Lower lobe of right lung (tissue), 2 donors: ENCODE measurements around the gene TMUB1. TPM values are rescaled to one million over a fixed set of nuclear protein-coding genes. Genes with fewer than 3 reads are reported as not detected.
A peak's percentile ranks its signal among the peaks of the same experiment; 100 is the strongest.

Experiments used
- ATAC-seq, 2 donors: fragments of 200-7000 bp; cut with Tn5 transposase; one replicate each; pipeline ENCODE4 v1.9.1; 2020 to 2022; ENCODE audit warnings: mild to moderate bottlenecking in 2 of 2, moderate library complexity in 2 of 2
- DNase-seq: peaks from one replicate; pipeline ENCODE4 v3.0.0-alpha.2; 2020
- H3K27ac ChIP-seq: fragments of 200-600 bp; one replicate; pipeline ENCODE4 v1.8.0; 2022
- H3K27me3 ChIP-seq: fragments of 200-600 bp; one replicate; pipeline ENCODE4 v1.8.0; 2022; ENCODE audit warnings: low read depth
- H3K36me3 ChIP-seq: fragments of 200-600 bp; one replicate; pipeline ENCODE4 v1.8.0; 2022; ENCODE audit warnings: mild to moderate bottlenecking
- H3K4me1 ChIP-seq: fragments of 200-600 bp; one replicate; pipeline ENCODE4 v1.8.0; 2022
- H3K4me3 ChIP-seq: fragments of 200-600 bp; one replicate; pipeline ENCODE4 v1.8.0; 2022; ENCODE audit warnings: mild to moderate bottlenecking
- H3K9me3 ChIP-seq: fragments of 200-600 bp; one replicate; pipeline ENCODE4 v1.8.0; 2022
- CTCF ChIP-seq: fragments of 200-600 bp; IDR thresholded peaks from one replicate; pipeline ENCODE4 v1.8.0; 2022; ENCODE audit warnings: antibody characterized with exemption, mild to moderate bottlenecking
- intact Hi-C: fragments of 100-400 bp; cut with DNase I; formaldehyde crosslinking; loops from one replicate; pipeline ENCODE4 v1.11.0; 2022
- total RNA-seq: library from RNA; stranded (reverse); fragmentation: NEBNext Ultra II Directional; extraction: Animal tissue kit (Norgen Biotek cat#: 25700); gene quantifications from one replicate; pipeline ENCODE4 v1.2.1, GENCODE V29; 2021
- donor health status: DM: no; HTN: yes; CAD: no; lungs with severe emphysema.

TMUB1 gene
- total RNA-seq, 1 donor from 2014 or later, result 37.4 TPM

DNA sequence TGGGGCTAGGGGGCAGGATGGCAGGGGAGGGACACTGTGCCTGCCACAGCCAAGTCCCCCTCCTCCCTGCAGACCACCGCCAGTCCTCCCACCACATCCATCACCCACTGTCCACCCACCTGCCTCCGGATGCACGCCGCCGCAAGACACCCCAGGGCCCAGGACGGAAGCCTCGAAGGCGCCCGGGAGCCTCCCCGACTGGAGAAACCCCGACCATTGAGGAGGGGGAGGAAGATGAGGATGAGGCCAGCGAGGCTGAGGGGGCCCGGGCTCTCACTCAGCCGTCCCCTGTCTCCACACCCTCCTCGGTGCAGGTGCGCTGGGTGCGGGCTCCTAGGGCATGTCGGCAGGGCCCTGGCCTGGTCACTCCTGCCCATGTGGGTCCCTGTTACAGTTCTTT lies 18.8 kb downstream of the TMUB1 start:
- Histone ChIP-seq H3K27me3 (no peaks in the 10 kb centered on the region), H3K36me3 (peaks cover 67% of the 10 kb centered on the region), H3K4me3 (no peak overlapping the region), H3K4me1 (peaks cover 27% of the 10 kb centered on the region), H3K27ac (no peak overlapping the region), H3K9me3 (no peaks in the 10 kb centered on the region)
- no peak for ATAC-seq
- intact Hi-C loops, result no loop called here
- no peak for TF ChIP-seq CTCF
- no peak for DNase-seq

DNA sequence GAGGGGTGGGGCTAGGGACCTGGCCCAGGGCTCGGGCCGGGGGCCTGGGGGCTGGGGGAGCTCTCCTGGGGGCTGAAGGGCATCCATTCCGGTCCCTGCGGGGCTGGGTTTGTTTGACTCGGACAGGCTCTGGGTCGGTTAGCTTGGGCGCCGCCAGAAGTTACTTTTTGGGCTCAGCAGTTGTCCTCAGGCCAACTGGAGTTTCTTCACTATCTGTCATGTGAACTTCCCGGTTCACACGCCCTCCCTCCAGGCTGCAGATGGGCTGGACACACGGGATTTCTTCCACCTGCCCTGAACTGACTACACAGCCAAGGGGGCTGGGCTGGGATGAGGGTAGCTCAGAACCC lies 20.1 kb downstream of the TMUB1 start:
- no peak for TF ChIP-seq CTCF
- Histone ChIP-seq H3K4me1 (peaks cover 35% of the 10 kb centered on the region), H3K27ac (no peak overlapping the region), H3K36me3 (peaks cover 54% of the 10 kb centered on the region), H3K4me3 (peak overlapping the region; percentile 37), H3K9me3 (no peaks in the 10 kb centered on the region), H3K27me3 (no peaks in the 10 kb centered on the region)
- no peak for DNase-seq
- intact Hi-C loops, result no loop called here
- no peak for ATAC-seq

GRCh38 chr7:151062399-151063211 lies 20.7 kb downstream of the TMUB1 start:
- intact Hi-C loops, result no loop called here
- peak overlapping the region; percentile 36 for H3K27ac ChIP-seq
- no peak for TF ChIP-seq CTCF
- no peaks in the 10 kb centered on the region for H3K9me3 ChIP-seq
- H3K4me3 ChIP-seq, result peak overlapping the region; percentile 72
- H3K36me3 ChIP-seq, result peaks cover 49% of the 10 kb centered on the region
- H3K27me3 ChIP-seq, result no peaks in the 10 kb centered on the region
- peaks cover 35% of the 10 kb centered on the region for H3K4me1 ChIP-seq
- ATAC-seq (peak; percentile 50 to 54), DNase-seq (peak; percentile 80)

GRCh38 chr7:151062111-151062398 lies 21.2 kb downstream of the TMUB1 start:
- H3K4me1 ChIP-seq, result peaks cover 39% of the 10 kb centered on the region
- TF ChIP-seq CTCF, result no peak
- H3K27me3 ChIP-seq, result no peaks in the 10 kb centered on the region
- intact Hi-C loops, result no loop called here
- H3K9me3 ChIP-seq, result no peaks in the 10 kb centered on the region
- DNase-seq, result no peak
- H3K4me3 ChIP-seq, result peak overlapping the region; percentile 72
- peaks cover 43% of the 10 kb centered on the region for H3K36me3 ChIP-seq
- ATAC-seq, result no peak
- peak overlapping the region; percentile 36 for H3K27ac ChIP-seq

DNA sequence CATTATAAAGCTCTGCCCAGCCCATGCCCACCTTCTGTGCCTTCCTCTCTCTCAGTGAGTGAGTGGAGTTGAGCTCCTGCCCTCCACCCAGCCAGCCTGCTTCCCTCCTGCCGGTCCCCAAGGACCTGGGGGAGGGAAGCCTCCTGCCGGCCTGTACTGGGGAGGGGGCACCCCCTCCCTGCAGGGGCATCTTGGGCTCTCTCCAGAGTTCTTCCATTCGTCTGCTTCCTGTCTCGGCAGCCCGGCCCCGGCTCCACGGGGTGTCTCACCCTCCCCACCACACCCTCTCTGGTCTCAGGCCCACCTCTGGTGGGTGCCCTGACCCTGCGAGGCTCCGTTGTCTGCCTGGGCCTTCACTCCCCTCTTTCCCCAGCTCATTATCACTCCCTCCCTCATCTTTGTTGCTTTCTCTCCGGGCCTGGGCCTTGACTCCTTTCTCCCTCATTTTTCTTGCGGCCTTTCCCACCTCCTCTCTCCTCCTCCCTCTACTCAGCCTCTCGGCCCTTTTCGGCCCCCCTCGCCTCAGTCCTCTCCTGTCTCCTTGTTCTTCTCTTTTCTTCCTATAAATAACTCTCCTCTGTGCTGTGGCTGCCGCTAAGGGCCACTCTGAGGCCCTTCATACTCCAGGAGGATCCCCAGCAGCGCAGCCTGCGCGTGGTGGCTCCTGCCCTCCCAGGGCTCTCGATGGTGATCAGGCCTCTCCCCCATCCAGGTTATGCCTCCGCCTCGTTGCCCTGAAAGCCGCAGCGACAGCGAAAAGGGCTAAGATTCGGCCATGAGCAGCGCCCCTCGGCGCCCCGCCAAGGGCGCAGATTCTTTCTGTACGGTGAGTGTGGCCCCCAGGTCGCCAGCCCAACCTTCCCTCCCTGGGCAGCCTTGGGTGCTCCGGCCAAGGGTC lies 21.8 kb downstream of the TMUB1 start:
- H3K27ac ChIP-seq, result peak overlapping the region; percentile 36
- TF ChIP-seq CTCF, result no peak
- H3K27me3 ChIP-seq, result no peaks in the 10 kb centered on the region
- peak overlapping the region; percentile 72 for H3K4me3 ChIP-seq
- no peaks in the 10 kb centered on the region for H3K9me3 ChIP-seq
- DNase-seq, result peak; percentile 73
- H3K36me3 ChIP-seq, result peaks cover 37% of the 10 kb centered on the region
- H3K4me1 ChIP-seq, result peaks cover 44% of the 10 kb centered on the region
- ATAC-seq, result peak; percentile 16 to 30
- intact Hi-C loops, result no loop called here
